Activated T-helper 1 cell treated with Interleukin-2 at 50 U/mL for 16 hours (primary cell): ENCODE measurements around the gene TRPM3.
"Not testable (repeated sequence)": the region's sequence is repeated elsewhere in the genome, so short reads cannot be mapped to it uniquely, and the experiment has no call there.

Experiments used
- DNase-seq: peaks from one replicate; pipeline ENCODE4 v3.0.0-alpha.2; 2020; ENCODE audit warnings: low read depth

TRPM3 gene

GRCh38 chr9:70998962-70999361, 122.5 kb downstream of the TRPM3 start:
- no peak for DNase-seq

- DNase-seq, result no peak
Measured at GRCh38 chr9:70995511-70995910, 125.9 kb downstream of the TRPM3 start.

GRCh38 chr9:70994582-70994981, 126.8 kb downstream of the TRPM3 start:
- no peak for DNase-seq

DNA sequence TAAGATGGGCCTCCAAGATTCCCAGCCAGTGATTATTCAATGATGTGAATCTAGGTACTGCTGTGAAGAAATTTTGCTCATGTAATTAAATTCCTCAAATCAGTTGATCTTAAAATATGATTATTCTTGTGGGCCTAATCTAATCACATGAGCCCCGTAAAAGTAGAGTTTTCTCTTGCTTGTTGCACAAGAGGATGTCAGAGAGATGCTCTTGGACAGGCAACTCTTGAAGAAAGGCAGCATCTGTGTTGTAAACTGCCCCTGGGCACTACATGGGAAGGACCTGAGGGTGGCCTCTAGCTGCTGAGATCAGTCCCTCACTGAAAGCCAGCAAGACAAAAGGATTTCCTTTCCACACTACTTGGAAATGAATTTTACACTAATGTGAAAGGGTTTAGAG, 132.9 kb downstream of the TRPM3 start:
- DNase-seq, result no peak

DNA sequence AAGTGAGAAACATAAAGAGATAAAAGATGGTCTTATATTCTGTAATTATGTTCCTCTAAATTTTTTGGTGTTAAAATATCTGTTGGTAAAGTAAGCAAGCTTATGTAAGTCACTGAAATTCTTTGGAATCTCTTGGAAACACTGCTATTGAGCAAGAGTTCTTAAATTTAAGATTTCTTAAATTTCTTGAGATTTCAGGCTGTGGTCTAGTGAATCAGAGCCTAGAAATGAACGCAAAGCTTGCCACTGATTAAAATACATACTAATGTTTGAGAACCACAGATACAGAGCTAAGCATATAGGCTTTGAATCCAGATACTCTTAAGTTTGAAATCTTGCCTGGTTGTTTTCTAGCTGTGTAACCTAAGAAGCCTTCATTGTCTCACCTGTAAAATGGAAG, 133.4 kb downstream of the TRPM3 start:
- no peak for DNase-seq

DNA sequence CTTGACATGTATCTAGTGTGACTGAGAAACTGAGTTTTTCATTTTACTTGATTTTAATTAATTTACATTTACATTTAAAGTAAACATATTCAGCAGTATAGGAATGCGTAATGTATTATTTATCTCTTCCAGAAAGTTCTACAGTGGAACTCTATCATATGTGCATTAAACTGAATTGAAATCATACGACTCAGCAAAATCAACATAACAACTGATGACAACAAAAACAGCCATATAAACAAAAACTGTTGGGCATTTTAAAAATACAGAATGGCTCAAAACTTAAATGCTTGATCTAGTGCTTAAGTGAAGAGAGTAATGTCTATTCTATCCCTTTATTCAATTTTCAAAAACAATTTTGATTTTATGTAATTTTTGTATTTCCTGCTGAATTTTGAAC, 134.4 kb downstream of the TRPM3 start:
- DNase-seq, result no peak

GRCh38 chr9:70983723-70984295, 137.6 kb downstream of the TRPM3 start:
- DNase-seq, result no peak

GRCh38 chr9:70981312-70981711, 140.1 kb downstream of the TRPM3 start:
- DNase-seq, result no peak

DNA sequence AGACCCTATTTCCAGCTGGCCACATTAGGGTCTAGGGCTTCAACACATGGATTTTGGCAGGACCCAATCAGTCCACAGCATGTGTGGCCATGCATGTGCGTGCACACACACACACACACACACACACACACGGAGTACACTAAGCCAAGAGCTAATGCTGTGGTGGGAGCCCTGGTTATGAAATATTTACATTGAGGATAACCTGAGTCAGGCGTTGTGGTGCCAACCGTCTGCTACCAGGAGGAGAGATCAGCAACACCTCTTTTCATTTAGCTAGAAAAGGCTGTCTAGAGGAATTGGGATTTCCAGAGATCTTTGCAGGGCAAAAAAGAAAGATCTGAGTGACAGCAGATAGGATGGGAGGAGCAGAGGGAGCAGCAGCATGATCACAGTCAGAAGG, 141.5 kb downstream of the TRPM3 start:
- no peak for DNase-seq

GRCh38 chr9:70978085-70978484, 143.3 kb downstream of the TRPM3 start:
- DNase-seq, result no peak

GRCh38 chr9:70975821-70976220, 145.6 kb downstream of the TRPM3 start:
- no peak for DNase-seq

GRCh38 chr9:70971723-70972122, 149.7 kb downstream of the TRPM3 start:
- DNase-seq, result no peak

DNA sequence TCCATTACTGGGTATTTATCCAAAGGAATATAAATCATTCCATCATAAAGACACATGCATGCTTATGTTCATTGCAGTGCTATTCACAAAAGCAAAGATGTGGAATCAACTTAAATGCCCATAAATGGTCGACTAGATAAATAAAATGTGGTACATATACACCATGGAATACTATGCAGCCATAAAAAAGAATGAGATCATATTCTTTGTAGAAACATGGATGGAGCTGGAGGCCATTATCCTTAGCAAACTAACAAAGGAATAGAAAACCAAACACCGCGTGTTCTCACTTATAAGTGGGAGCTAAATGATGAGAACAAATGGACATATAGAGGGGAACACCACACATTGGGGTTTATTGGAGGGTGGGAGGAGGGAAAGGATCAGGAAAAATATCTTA, 155.0 kb downstream of the TRPM3 start:
- DNase-seq, result not testable (repeated sequence)

- no peak for DNase-seq
Measured at GRCh38 chr9:70964861-70965260, 156.6 kb downstream of the TRPM3 start.

DNA sequence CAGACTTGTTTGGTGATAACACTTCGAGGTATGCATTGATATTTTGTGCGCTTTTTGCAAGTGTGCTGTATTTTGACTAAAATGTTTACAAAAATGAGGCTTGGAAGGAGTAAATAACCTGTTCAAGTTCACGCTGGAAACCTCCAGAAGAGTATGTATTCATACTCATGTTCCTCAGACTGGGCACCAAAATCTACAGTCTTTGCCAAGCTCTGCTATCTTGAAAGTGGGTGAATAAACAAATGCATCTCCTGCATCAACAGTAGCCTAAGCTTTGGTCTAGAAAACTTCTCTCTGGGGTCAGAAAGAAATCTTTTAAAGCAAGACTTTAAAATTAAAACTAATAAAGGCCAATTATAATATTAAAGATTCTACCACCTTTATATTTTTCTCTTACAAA, 157.9 kb downstream of the TRPM3 start:
- DNase-seq, result no peak

- DNase-seq, result no peak
Measured at GRCh38 chr9:70962761-70963440, 158.5 kb downstream of the TRPM3 start.

GRCh38 chr9:70959366-70959765, 162.1 kb downstream of the TRPM3 start:
- DNase-seq, result no peak

- DNase-seq, result no peak
Measured at GRCh38 chr9:70954596-70955143, 166.8 kb downstream of the TRPM3 start.

GRCh38 chr9:70954126-70954525, 167.3 kb downstream of the TRPM3 start:
- DNase-seq, result no peak

GRCh38 chr9:70951749-70952727, 169.4 kb downstream of the TRPM3 start:
- DNase-seq, result no peak

- DNase-seq, result no peak
Measured at GRCh38 chr9:70950270-70950669, 171.2 kb downstream of the TRPM3 start.

- DNase-seq, result no peak
Measured at GRCh38 chr9:70949239-70949638, 172.2 kb downstream of the TRPM3 start.

DNA sequence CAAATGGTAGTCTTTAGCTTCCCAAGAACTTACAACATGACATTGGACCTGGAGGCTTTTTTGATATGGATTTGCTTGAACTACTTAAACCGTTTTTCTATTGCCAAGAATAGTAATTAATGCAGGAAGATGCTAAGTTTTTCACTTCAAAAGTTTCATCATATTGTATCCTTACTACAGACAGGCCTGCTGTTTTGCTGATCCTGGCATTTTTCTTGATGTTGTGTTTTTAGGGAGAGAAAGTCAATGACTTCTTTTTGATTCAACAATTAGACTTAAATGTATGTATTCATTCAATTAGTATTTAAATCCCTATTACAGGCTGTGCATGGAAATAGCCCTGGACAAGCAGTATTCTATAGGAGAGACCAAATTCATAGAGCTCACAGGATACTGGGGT, 172.7 kb downstream of the TRPM3 start:
- DNase-seq, result no peak
